ENCODE measurements around the gene PTPN3.

The PTPN3 gene

DNA sequence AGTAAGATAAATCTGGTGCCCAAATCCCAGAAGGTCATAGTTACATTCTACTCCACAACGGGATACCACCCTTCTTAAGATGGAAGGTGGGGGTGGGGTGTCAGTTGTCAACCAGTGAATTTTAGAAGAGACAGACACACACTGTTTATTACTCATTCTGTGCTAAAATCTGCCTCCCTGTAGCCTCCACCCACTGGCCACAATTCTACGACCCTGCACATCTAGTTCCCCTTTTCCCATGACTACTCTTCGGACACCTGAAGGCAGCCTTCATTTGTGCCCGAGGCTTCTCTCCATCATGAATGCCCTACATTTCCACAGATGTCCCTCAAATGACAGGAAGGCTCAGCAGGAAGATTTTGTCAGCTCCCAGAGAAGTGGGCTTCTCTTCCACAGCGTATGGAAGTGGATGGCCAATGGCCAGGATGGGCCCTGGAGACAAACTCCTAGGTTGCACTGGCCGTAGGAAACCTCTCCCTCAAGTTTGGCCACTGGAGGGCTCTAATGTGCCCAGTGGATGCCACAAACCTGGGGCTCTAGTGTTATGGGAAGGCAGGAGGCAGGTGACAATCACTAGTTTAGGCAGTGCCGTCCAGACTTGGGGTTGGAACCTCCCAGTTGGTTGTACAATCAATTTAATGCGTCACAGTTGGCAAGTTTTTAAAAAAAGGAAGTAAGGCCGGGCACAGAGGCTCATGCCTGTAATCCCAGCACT is 46.6 kb downstream of the PTPN3 start:
- FAIRE-seq: no peak

DNA sequence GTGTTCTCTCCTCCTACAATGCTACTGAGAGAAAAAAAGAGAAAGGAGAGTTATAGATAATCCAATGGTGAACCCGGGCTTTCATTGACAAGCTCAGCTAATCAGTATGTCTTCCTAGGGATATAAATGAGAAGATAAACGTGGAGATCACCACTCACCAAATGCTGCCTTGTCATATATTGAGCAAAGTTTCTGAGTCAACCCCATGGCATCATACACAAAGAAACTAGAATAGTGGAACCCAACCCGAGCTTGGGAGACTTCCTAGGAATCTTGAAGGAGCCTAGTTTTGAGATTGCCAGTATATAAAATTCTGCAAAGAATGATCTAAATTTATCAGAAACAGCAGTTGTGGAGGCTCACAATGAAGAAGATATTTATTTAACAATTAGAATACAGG is 47.8 kb downstream of the PTPN3 start:
- no peak for FAIRE-seq

DNA sequence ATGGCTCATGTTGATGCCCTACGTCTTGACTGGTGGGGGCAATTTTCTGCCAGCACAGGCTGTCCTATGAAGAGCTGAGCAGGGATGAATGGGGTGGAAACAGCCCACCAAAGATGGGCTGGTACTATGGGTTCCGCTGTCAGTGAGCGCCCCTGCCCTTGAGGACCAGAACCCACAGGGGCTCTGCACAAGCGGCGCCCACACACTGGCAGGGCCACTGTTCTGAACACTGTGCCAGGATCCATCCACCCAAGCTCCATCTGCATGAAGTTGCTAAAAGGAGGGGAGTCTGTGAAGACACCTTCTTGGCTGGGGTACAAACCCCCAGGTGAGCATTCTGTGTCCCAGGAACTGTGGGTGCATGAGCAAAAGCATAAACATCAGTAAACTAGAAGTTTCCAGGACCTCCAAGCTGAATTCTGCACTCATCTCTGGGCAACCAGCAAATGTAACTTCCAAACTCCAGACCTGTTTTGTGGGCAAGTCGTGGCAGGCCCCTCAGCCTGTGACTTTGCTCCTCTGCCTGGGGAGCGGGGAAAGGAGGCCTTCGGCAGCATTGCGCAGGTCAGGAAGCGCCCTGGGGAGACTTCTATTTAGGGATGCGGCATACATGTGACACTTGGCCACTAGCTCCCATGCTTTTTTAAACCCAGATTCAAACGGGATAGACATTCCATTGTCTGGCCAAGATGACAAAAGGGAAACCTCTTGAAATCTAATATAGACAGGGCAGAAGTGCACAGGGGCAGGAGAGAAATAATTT is 48.9 kb downstream of the PTPN3 start:
- no peak for FAIRE-seq

DNA sequence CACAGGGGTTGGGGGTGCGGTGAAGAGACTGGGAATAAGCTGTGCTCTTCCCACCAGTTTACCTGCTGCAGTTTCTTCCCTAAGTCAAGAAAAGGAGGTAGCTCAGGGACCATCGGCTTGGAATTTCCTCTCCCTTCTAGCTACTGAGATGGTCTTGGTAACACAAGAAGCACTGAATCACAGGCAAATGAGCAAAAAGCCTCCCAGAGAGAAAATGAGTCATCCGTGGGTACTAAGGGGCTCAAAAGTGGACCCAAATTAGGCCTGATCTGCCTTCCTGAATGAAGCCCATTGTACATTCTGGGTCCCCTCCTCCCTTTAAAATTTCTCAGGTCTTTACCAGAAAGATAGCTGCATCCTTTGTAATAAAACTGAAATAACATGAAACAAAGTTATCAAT is 49.9 kb downstream of the PTPN3 start:
- no peak for FAIRE-seq

DNA sequence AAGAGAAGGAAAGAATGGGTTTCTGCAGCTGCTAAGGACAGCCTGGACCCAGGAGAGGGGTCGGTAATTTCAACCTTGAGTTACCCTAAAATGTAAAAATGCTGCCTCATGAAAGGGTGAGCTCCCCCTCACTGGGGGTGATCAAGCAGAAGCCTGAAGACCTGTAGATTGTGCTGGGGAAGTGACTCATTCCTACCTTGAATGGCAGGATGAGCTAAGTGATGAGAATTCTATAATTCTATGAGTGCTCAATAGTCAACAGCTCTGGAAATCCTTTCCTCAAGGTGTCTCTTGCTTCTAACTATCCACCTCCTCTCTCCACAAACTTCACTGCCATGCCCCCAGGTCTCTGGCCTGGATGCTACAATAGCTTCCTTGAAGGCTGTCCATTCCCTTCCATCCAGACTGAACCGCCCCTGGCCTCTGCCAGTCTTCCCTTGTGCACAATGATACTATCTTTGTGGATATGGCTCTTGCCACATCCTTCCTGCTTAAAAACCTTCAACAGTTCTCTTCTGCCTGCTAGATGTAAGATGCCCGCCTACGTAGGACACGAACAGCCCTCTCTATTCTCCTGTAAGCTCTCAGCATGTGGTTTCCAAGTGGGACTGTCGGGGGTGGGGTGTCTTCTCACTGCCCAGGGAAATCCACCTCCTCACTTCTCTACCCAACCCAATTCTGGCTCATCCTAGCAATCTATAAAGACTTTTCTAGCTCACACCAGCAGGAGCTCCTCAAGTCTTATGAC is 50.6 kb downstream of the PTPN3 start:
- no peak for FAIRE-seq

DNA sequence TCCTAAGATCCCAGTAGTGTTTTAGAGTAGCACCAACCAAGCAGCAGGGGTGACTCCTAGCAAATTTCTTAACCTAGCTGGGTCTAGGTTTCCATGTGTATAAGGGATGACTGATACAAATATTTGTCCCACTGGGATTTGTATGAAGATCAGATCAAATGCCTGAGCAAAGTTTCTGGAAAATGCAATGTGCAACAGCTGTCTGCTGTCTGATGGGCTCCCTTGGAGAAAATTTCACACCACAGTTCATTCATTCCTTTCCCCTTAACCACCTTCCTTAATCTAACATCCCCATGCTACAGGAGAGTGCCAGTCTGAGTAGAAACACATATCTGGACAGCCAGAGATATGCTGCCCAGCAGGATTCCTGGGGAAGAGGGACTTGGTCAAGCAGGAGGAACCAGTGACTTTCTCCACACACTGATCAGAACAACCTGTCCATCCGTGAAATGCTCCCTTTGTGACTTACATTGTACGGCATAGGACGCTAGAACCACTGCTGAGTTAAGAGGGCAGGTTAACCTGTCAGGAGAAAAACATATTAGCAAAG is 53.3 kb downstream of the PTPN3 start:
- no peak for FAIRE-seq

DNA sequence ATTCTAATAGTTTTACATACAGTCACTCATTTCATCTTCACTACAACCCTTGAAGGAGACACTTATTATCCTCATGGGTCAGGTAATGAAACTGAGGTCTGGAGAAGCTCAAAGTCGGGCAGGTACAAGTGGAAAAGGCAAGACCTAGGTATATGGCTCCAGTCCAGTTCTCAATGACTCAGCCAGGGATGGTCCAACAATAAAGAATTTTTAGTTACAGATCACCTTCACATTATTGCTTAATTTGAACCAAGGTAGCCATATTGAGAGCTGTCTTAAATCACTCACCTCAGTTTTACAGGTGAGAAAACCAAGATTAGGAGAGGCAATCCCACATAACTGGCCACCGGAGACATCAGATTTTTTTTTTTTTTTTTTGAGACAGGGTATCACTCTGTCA is 55.4 kb downstream of the PTPN3 start:
- FAIRE-seq: no peak

DNA sequence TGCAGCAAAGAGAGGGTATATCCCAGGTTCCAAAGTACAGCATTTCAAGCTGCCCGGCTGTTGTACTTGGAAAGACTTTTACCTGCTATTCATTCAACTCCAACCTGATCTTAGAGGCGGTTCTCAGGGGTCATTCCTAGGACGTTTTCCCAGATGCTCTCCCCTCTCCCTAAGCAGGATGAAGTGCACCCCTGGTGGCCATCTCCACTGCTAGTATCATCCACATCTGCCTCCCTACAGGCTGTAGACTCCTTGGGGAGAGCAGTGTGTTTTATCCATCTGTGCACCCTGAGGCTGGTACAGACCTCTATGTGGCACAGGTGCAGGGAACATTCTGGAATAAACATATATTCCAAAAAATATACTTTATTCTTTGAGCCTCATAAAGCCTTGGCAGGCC is 56.8 kb downstream of the PTPN3 start:
- no peak for FAIRE-seq

DNA sequence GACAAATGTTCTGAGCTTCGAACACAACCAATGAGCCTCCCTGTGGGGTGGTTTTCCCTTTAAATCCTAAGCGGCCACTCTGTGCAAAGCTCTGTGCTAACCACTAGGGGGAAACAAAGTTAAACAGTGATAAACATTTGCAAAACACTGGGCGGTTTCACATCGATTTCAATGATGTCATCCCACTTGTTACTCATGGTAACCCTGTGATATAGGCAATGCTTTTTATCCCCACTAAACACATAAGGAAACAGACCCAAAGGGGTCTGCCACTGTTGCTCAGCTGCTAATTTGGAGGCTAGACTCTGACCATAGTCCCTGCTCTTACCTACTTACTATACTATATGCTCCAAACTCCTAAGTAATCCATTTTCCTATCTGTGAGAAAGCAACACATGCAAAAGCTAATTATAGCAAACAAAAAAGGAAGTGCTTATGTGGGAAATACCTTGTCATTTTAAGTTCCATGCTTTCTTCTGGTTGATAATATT is 57.3 kb downstream of the PTPN3 start:
- no peak for FAIRE-seq

DNA sequence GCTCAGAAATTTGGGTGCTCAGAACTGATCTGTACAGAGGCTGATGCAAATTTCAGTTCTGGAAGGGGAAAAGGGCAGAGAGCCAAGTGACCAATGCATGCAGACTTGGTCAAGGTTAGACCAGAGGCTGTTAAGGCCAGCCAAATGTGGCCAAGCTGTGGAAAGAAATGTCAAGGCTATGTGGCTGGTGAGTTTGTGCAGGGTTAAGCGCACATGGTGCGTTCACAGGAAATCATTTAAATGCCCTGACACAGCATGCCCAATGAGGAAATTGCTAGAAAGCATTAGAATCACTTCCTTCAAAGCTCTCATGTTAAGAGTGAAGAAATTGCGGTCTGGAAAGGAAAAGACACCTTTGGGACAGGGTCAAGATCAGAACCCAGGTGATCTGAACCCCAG is 58.0 kb downstream of the PTPN3 start:
- FAIRE-seq: no peak

DNA sequence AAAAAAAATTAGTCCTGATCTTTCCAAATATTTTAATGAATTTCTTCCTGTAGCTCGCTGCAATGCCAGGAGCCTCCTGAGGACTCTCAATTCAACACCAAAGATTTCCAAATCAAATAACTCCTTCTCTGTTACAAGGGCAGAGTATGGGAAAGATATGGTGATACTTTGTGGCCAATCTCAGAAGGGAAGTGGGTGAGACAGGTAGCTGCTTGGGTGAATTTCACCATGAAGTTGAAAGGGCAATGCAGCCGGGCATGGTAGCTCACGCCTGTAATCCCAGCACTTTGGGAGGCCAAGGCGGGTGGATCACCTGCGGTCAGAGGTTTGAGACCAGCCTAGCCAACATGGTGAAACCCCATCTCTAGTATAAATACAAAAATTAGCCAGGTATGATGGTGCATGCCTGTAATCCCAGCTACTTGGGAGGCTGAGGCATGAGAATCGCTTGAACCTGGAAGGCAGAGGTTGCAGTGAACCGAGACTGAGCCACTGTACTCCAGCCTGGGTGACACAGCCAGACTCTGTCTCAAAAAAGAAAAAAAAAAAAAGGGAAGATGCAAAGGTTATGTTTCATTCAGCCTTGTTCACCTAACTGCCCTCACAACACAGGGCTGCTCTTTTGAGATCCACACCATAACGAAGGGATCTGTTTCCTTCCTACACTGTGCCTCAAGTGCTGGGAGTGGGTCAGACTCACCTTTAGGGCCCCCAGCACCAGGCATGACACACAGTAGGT is 58.6 kb downstream of the PTPN3 start:
- FAIRE-seq: no peak

DNA sequence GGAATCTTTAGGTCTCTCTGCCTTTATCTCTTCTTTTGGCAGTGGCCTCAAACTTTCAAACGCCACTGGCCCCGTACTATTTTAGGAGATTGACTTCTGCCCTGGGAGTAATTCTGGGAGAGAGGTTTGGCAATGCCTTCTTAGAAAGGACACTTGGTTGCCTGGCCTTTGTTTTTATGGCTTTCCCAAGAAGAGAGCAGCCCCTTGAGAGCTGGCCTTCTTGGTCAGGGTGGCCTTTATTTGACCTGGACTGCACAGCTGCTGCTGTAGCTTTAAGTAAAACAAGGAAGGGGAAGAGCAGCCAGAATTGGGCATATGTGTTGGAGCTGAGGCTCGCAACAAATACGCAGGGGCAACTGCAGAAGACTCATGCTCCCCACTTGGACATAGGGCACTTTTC is 60.8 kb downstream of the PTPN3 start:
- FAIRE-seq: no peak

DNA sequence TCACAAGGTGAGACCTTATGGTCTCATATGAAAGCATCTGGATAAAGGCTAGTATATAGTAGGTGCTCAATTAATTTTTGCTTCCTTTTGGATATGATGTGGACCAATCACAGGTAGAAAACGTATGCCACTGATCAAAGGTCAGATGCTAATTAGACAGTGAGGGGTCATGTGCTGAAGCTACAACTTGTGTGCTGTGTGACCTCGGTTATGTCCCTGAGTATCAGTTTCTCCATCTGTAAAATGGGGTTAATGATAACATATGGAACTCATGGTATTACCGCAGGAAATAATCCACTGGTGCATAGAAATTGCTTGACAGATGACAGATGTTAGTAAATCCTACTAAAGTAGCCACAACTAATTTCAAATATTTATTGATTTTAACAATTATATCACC is 62.0 kb downstream of the PTPN3 start:
- no peak for FAIRE-seq

DNA sequence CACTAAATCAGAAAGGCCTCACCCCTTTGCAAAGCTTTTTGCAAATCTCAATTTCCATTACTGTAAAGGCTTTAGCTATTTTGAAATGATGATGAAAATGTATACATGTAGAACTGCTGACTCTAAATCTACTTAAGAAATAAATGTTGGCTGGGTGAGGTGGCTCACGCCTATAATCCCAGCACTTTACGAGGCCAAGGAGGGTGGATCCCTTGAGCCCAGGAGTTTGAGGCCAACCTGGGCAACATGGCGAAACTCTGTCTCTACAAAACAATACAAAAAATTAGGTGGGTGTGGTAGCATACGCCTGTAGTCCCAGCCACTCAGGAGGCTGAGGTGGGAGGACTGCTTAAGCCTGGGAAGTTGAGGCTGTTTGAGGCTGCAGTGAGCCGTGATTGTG is 64.6 kb downstream of the PTPN3 start:
- no peak for FAIRE-seq

DNA sequence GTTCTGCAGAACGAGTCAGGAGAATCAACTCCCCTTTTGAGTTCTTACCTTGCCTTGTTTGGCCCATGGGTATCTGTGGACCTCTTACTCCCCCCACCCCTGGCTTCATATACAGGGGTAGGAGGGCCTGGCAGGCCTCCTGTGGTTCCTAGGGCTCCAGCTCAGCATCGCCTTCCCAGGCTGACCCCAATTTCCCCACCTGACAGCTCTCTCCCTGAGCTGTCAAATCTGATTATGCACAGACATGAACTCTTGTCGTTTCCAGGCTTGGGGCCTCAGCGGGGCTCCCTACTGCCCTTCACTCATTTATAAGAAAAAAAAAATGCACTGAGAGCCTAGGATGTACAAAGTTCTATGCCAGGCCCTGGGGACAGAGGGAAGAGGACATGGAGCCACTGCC is 67.9 kb downstream of the PTPN3 start:
- no peak for FAIRE-seq

DNA sequence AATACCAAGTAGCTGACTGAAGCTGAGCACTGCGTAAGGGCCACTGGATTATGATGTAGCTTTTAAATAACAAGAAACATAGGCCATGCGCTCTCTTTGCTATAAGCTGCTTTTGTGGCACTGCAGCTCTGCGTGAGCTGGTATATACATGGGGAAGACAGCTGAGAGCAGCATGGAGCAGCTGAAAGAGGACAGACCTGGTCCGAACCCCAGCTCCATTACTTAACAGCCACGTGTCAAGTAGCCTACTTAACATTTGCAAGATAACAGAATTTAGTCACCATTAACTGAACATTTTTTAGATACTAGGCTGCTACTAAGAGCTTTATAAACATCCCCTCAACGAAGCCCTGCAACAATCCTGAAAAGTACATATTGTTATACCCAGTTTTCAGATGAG is 69.3 kb downstream of the PTPN3 start:
- no peak for FAIRE-seq

DNA sequence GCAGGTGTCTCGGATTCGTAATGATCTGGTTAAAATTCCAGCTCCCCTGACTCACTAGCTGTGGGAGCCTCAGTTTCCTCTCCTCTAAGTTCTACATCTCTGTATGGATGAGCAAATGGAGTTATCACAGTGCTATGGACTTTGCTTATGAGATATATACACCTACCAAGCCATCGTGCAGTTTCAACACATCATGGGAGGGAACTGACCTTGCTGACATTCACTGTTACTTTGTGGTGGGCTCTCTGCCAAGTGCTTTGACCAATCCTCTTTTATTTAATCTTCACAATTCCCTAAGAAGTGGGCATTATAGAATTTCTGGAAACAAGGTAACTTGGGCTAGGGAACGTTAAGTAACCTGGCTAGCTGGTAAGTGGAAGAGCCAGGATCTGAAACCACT is 70.2 kb downstream of the PTPN3 start:
- no peak for FAIRE-seq

DNA sequence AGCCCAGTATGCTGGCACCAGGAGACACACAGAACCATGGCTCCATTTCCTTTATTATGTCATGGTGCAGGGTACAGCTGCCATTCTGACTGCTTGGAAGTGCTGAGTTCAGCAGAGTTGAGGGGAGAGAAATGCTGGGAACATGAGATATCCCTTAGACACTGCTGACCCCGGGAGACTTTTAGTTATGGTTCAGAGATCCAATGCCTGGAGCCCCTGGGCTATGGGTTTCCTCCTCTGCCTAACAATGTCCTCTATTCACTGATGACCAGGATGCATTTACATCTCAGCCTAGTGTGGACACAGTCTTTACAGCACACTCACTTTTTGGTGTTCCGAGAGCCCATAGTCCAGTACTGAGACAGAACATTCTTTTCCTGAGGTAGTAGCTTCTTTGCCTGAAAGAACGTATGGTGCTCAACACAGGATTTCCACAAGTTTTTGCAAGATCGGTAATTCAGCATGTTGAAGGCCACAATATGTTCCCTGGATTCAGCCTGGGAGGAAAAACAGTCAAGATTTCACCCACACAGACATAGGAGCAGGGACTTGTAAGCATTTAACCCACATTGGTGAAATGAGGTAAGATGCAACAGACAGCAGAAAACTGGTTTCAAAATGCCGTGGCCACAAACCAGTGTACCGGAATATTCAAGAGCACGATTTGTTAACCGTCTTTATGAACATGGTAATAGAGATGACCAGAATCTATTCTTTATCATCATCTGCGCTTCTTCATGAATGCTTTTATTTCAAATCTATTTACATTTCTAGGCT is 71.3 kb downstream of the PTPN3 start:
- no peak for FAIRE-seq

DNA sequence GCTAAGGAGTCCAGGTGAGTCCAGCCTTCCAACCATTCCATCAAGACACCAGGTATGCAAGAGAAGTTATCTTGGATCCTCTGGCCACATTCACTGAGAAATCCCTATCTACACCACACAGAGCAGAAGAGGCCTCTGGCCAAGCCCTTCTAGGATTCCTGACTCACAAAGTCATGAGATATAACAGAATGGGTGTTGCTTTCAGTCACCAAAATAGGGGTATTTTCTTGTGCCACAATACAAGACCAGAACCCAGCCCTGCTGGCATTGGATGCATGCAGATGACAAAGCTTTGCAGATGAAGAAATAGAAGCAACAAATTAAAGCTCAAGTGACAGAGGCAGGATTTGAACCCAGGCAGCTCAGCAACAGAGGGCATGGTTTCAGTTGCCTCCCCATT is 73.5 kb downstream of the PTPN3 start:
- FAIRE-seq: no peak

DNA sequence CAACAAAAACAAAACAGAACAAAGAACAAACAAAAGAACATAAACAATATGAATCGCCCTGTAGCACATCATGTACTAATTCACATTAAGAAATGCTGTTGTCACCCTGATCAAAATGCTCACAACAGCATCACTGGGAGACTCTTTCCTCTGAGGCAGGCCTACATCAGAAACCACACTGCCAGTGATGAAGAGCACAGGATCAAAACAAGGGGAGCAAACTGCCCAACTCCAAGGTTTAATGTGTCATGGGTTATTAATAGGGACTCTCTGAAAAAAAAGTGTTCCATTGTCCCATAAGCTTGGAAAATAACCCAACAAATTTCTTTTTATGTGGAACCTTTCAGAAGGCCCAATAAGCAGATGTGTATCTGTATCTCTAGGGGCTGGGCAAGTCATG is 74.2 kb downstream of the PTPN3 start:
- no peak for FAIRE-seq

DNA sequence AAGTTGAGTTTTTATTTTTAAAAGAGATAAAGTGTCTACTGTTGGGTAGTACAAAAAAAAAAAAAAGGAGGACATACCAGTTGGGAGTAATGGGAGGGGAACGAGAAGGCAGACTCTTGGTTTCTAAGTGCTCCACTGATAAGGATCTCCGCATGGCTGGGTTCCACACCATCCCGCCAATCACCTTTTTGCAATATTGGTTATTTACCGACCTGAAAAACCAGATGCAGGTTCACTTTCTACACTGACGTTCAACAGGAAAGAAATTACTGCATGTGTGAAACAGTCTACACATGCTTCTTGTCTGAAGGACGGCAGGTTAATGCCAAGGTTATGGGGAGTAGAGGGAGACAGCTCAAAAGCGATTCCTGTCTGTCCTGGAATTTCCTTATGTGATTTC is 75.5 kb downstream of the PTPN3 start:
- no peak for FAIRE-seq
